NCI-H2196 treated with DMSO at 0.1 percent for 48 hours (cell line): ENCODE results near the gene LAIR1.
"Not testable (repeated sequence)": the region's sequence is repeated elsewhere in the genome, so short reads cannot be mapped to it uniquely, and the experiment has no call there.

Experiments
- DNase-seq: peaks from one replicate; lab custom pipeline; 2025; ENCODE audit not compliant: unreplicated experiment; lab: John Stamatoyannopoulos, UW

Gene LAIR1

DNA sequence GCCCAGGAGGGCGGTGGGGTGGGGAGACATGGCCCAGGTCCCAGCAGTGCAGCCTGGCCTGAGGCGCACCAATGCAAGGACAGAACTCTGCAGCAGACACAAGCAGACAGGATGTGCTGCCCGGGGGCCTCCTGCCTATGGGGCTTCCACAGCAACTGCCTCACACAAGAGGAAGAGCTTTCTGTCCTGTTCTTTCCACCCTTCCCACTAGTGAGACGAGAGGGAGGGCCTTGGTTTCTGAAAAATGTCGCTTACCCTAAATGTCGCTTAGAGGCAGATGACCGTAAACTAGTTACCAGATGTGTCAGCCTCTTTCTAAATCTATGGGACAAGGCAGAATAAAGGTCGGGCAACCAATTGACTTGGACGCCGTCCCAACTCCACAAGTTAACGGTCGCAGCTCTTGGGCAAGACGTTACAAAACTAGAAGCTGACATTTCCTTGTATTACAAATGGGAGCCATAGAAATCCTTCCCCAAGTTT, at the start of gene LAIR1:
Gene LAIR1 (minus strand): TSS at position 157 of the 483 bp plus-strand sequence. CDS start 127 bp downstream, at position 30.
- no peak for DNase-seq

DNA sequence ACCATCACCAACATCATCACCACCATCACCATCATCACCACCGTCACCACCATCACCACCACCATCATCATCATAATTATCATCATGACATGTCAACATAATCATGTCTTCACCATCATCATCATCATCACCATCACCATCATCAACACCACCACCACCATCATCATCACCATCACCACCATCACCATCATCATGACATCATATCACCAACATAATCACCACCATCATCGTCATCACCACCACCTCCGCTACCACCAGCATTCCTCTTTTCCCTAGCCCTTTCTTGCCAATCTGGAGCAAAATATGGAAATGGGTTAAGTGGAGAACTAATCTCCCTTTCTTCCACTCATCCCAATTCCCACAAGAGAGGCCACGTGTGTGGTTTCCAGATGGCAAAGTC, 49.4 kb upstream of the LAIR1 start:
- no peak for DNase-seq

- no peak for DNase-seq
These were observed 48.1 kb upstream of the LAIR1 start for GRCh38 chr19:54412877-54413276.

GRCh38 chr19:54411033-54411432, 46.3 kb upstream of the LAIR1 start:
- no peak for DNase-seq

DNA sequence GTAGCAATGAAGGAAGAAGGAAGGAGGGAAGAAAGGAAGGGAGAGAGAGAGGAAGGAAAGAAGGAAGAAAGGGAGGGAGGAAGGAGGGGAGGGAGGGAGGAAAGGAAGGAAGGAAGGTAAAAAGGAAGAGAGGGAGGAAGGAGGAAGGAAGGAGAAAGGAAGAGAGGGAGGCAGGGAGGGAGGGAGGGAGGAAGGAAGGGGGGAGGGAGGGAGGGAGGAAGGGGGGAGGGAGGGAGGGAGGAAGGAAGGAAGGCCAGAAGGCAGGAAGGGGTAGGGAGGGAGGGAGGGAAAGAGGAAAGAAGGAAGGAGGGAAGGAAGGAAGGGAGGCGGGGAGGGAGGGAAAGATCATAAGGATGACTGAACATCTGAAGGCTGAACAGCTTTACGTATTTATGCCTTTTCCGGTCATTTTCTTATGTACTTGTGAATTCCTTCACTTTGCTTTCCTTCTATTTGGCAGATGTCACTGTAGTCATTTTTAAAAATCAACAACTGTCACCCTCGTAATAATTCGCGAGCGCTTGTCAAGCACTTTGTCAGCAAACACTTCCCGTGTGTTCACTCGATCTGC, 43.8 kb upstream of the LAIR1 start:
- DNase-seq = no peak

GRCh38 chr19:54407780-54408179, 43.0 kb upstream of the LAIR1 start:
- no peak for DNase-seq

GRCh38 chr19:54405628-54406027, 40.9 kb upstream of the LAIR1 start:
- no peak for DNase-seq

- DNase-seq = no peak
These were observed 38.3 kb upstream of the LAIR1 start for GRCh38 chr19:54403054-54403453.

GRCh38 chr19:54400913-54401312, 36.2 kb upstream of the LAIR1 start:
- DNase-seq = no peak

- DNase-seq = no peak
These were observed 34.5 kb upstream of the LAIR1 start for GRCh38 chr19:54399189-54399588.

GRCh38 chr19:54395685-54396084, 31.0 kb upstream of the LAIR1 start:
- no peak for DNase-seq

GRCh38 chr19:54393381-54393780, 28.6 kb upstream of the LAIR1 start:
- DNase-seq = no peak

GRCh38 chr19:54392105-54392504, 27.4 kb upstream of the LAIR1 start:
- no peak for DNase-seq

DNA sequence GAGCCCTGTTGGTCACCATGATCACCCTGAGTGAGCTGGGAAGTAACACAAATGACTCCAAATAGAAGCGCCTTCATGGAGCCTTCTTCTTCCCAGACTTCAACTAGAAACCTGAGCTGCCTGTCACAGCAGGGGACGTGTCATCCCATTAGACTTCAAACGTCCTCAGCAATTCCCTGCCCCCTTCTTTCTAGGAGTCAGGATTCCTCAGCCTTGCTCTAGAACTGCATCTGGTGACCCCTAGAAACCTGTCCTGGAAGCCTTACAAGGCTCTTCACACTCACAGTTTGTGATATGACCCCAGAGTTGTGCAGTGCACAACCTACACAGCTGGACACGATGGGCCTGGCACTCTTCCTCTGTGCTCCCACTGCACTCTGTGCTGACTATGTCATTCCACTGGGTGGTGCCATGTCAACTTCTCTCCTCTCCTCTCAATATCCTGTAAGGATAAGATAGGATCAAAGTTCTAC, 26.9 kb upstream of the LAIR1 start:
- DNase-seq = no peak

DNA sequence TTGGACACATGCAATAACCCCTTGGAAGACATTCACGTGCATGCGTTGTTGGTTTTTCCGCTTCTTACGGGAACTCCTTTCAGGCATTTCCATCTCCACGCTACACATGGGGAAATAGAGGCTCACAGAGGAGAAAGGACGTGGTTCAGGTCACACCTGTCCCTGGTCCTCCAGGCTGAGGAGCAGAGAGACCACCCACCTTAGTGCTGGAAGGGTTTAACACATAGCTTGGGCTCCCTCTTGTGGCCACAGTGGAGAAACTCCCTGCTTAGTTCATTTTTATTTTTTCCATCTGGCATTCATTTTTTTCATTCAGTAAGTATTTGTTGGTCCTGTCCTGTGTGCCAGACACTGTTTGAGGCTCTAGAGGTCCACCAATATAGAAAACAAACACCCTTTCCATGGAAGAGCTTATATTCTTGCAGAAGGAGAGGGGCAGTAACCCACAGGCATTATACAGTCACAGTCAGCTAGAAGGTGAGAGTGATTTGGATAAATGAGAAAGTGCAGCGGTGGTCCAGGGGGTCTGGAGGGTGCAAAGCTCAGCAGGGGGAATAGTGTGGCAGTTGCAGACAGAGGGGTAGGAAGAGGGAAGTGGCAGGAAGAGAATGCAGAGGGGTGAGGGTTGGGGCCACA, 26.3 kb upstream of the LAIR1 start:
- peak; percentile 15 for DNase-seq

DNA sequence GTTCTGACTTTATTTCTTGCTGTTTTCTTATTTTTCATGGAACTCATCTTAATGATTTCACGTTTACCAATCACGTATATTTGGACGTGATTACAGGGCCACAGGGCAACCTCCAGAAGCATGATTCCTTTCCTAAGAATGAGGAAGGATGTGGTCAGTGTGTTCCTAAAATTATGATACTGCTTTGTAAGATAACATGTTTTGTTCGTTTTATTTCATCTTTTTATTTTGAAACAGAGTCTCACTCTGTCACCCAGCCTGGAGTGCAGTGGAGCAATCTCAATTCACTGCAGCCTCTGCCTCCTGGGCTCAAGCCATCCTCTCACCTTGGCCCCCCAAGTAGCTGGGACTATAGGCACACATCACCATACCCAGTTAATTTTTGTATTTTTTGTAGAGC, 24.8 kb upstream of the LAIR1 start:
- DNase-seq = no peak

DNA sequence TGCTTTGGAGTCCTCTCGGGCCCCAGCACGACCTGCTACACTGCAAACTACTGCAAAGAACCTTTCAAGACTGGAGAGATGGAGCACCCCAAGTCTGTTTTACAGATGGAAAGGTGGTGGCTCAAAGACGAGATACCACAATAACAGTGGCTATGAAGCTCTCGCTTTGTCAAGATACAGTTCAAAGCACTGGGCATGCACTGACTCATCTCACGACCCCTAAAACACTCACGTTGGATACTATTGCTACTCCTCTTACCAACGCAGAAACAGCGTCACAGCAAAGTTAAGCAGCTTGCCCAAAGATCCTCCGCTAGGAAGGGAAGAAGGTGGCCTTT, 24.0 kb upstream of the LAIR1 start:
- DNase-seq = no peak

GRCh38 chr19:54387991-54388801, 23.5 kb upstream of the LAIR1 start:
- DNase-seq = no peak

GRCh38 chr19:54383330-54383729, 18.6 kb upstream of the LAIR1 start:
- no peak for DNase-seq

GRCh38 chr19:54382041-54382440, 17.3 kb upstream of the LAIR1 start:
- DNase-seq = not testable (repeated sequence)

DNA sequence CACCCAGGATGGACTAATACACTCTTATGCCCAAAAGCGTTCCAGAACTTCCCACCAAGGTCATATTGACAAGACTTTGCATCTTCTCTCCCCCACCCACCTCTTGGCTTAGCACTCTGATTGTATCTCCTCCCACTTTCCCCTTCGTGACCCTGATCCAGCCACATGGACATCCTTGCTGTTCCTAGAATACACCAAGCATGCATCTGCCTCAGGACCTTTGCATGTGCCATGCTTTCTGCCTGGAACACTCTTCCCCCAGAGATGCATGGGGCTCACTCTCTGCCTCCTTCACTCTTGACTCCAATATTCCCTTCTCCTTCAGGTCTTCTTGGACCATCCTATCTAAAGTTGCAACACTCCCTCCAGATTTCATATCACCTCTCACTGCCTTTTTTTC, 16.2 kb upstream of the LAIR1 start:
- DNase-seq = no peak

GRCh38 chr19:54379187-54379678, 14.5 kb upstream of the LAIR1 start:
- no peak for DNase-seq
